ENCODE data around the gene KHDRBS2. TPM values are rescaled to one million over a fixed set of nuclear protein-coding genes. Genes with fewer than 3 reads are reported as not detected.

Gene KHDRBS2
- total and polyA plus RNA-seq, 2 of the 4 experiments (the other 2 are of a cell fraction), result not detected

- Histone ChIP-seq H3K18ac (ENCODE audit: low read depth, low read length) (no peak overlapping the region), H2AFZ (replicated peaks; ENCODE audit: low read length, poor library complexity) (no peak overlapping the region), H2AK9ac (replicated peaks; ENCODE audit: low read depth, low read length, poor library complexity) (no peak overlapping the region), H3K4me2 (ENCODE audit: low read depth, low read length) (no peak overlapping the region), H4K8ac (ENCODE audit: low read depth in 2 of 2, low read length in 2 of 2) (no peak overlapping the region), H2AK5ac (ENCODE audit: low read depth, low read length) (no peak overlapping the region), H2BK15ac (ENCODE audit: low read depth, low read length) (no peak overlapping the region), H4K20me1 (ENCODE audit: insufficient read depth, low read length) (no peaks in the 10 kb centered on the region), H3K56ac (ENCODE audit: extremely low read depth, insufficient read depth, low read length) (no peak overlapping the region), H3K23ac (ENCODE audit: low read depth, low read length) (no peak overlapping the region), H3K4me3 (ENCODE audit: insufficient read depth, low read depth, low read length) (no peak overlapping the region), H3K4me1 (ENCODE audit: control insufficient read depth, insufficient read depth, low read length) (no peaks in the 10 kb centered on the region), H3K27ac (ENCODE audit: insufficient read depth, low read length) (no peak overlapping the region), H4K5ac (ENCODE audit: low read depth, low read length) (no peak overlapping the region), H3K9ac (ENCODE audit: low read depth, low read length) (no peak overlapping the region), H3K9me3 (ENCODE audit: control insufficient read depth, insufficient read depth, low read length) (0 out of 2 replicates have a peak, but pooled peaks cover 4% of the 10 kb centered on the region), H4K91ac (ENCODE audit: insufficient read depth, low read depth, low read length) (no peak overlapping the region), H3K79me1 (ENCODE audit: low read depth in 1 of 2, low read length in 2 of 2) (no peaks in the 10 kb centered on the region), H2BK20ac (ENCODE audit: low read depth, low read length) (no peak overlapping the region), H3K36me3 (ENCODE audit: control insufficient read depth, insufficient read depth, low read length) (no peaks in the 10 kb centered on the region), H2BK5ac (ENCODE audit: low read depth, low read length, poor library complexity, severe bottlenecking) (no peak overlapping the region), H3K14ac (replicated peaks; ENCODE audit: low read depth, low read length) (no peak overlapping the region), H3K4ac (ENCODE audit: low read depth, low read length) (no peak overlapping the region), H3K9me1 (ENCODE audit: insufficient read depth, low read length) (no peaks in the 10 kb centered on the region), H3K27me3 (ENCODE audit: control insufficient read depth, insufficient read depth, low read length) (no peaks in the 10 kb centered on the region), H2BK120ac (ENCODE audit: low read depth, low read length) (no peak overlapping the region)
- in situ Hi-C loops (cut with MboI; ENCODE audit: low sequenced_read_pairs) (no loop called here), intact Hi-C loops (cut with micrococcal nuclease) (no loop called here), dilution Hi-C loops (cut with HindIII; ENCODE audit: low sequenced_read_pairs, unreplicated experiment) (no loop called here)
- ChIA-PET POLR2A (ENCODE audit: unreplicated experiment) (no interaction called here), CTCF (no interaction called here)
- ATAC-seq (ENCODE audit: low read depth) (no peak), DNase-seq (no peak)
- WGBS, 2 experiments (ENCODE audit: extremely low coverage in 2 of 2, insufficient read length in 1 of 2), result no CpG with 5 or more reads among the region's 1 CpG
- BruUV-seq (replicated peaks), result no TSS peak
- TF ChIP-seq ELK1 (IDR thresholded peaks at IDR 0.05; ENCODE audit: borderline replicate concordance, low read depth, low read length) (no peak), CTCF (conservative IDR thresholded peaks at IDR 0.05; ENCODE audit: low read depth, low read length) (no peak), NFE2L2 (IDR thresholded peaks at IDR 0.05; ENCODE audit: low read depth, low read length) (no peak), POLR2A (IDR thresholded peaks at IDR 0.05; ENCODE audit: low read depth, low read length) (no peak), MAZ (IDR thresholded peaks at IDR 0.05; ENCODE audit: borderline replicate concordance, low read depth, low read length) (no peak), SMC3 (IDR thresholded peaks at IDR 0.05; ENCODE audit: low read depth, low read length) (no peak), RAD21 (IDR thresholded peaks at IDR 0.05; ENCODE audit: low read length) (no peak), MAFK (IDR thresholded peaks at IDR 0.05; ENCODE audit: low read depth, low read length) (no peak), RCOR1 (IDR thresholded peaks at IDR 0.05; ENCODE audit: insufficient replicate concordance, low read length) (no peak), CEBPB (IDR thresholded peaks at IDR 0.05; ENCODE audit: low read depth, low read length) (no peak), USF2 (IDR thresholded peaks at IDR 0.05; ENCODE audit: low read depth, low read length) (no peak), BHLHE40 (IDR thresholded peaks at IDR 0.05; ENCODE audit: low read depth, low read length) (no peak), FOS (IDR thresholded peaks at IDR 0.05; ENCODE audit: low read depth, low read length) (no peak)
Measured at GRCh38 chr6:61886608-61887259, 399.3 kb downstream of the KHDRBS2 start.

All from IMR-90 (cell line).